Right atrium auricular region (tissue), 2 donors: ENCODE measurements around the gene ZNF438. TPM values are rescaled to one million over a fixed set of nuclear protein-coding genes. Genes with fewer than 3 reads are reported as not detected.

Experiments
- DNase-seq: peaks from one replicate; pipeline ENCODE4 v3.0.0-alpha.2; 2019; ENCODE audit warnings: low spot score
- H3K27ac ChIP-seq, 2 donors: fragments of 200-600 bp; sonication (generic); 1 replicate in 1 of 2; 2 replicates in 1 of 2; pipeline ENCODE4 v1.5.1; 2016 to 2019
- H3K27me3 ChIP-seq, 2 donors: fragments of 200-600 bp; sonication (generic); one replicate each; pipeline versions ENCODE4 v1.5.1 to v1.6.0; 2017 to 2019
- H3K36me3 ChIP-seq: fragments of 200-600 bp; sonication (generic); one replicate; pipeline ENCODE4 v1.5.1; 2016
- H3K4me1 ChIP-seq, 2 donors: fragments of 200-600 bp; sonication (generic); one replicate each; pipeline versions ENCODE4 v1.5.1 to v1.6.0; 2017 to 2019
- H3K4me3 ChIP-seq, 2 donors: fragments of 200-600 bp; sonication (generic); 1 replicate in 1 of 2; 2 replicates in 1 of 2; pipeline ENCODE4 v1.5.1; 2017 to 2019; ENCODE audit warnings: mild to moderate bottlenecking in 1 of 2, moderate library complexity in 1 of 2
- H3K9me3 ChIP-seq, 2 donors: fragments of 200-600 bp; sonication (generic); one replicate each; pipeline ENCODE4 v1.5.1; 2019
- CTCF ChIP-seq, 2 donors: fragments of 200-600 bp; sonication (generic); IDR thresholded peaks; one replicate each; pipeline ENCODE4 v1.5.1; 2019; ENCODE audit warnings: antibody characterized with exemption in 2 of 2
- total RNA-seq, 2 donors: library from RNA; depleted of rRNA; stranded (reverse); fragments of >200 nt; gene quantifications; one replicate each; pipeline ENCODE4 v1.1.0, GENCODE V29; 2016

The ZNF438 gene
- total RNA-seq, 2 donors from 2014 or later: 13.4 to 14.5 TPM

- no peaks in the 10 kb centered on the region for H3K4me1 ChIP-seq
- H3K27me3 ChIP-seq: no peaks in the 10 kb centered on the region
- DNase-seq: no peak
- no peak for TF ChIP-seq CTCF (IDR thresholded peaks at IDR 0.05)
- H3K27ac ChIP-seq: no peak overlapping the region
- no peak overlapping the region for H3K4me3 ChIP-seq
- no peaks in the 10 kb centered on the region for H3K36me3 ChIP-seq
- no peaks in the 10 kb centered on the region for H3K9me3 ChIP-seq
Observed at GRCh38 chr10:30894221-30894620, 137.4 kb downstream of the ZNF438 start.

GRCh38 chr10:30893208-30893607 is 138.5 kb downstream of the ZNF438 start:
- Histone ChIP-seq H3K9me3 (no peaks in the 10 kb centered on the region), H3K36me3 (no peaks in the 10 kb centered on the region), H3K4me1 (no peaks in the 10 kb centered on the region), H3K27ac (no peak overlapping the region), H3K27me3 (no peaks in the 10 kb centered on the region), H3K4me3 (no peak overlapping the region)
- TF ChIP-seq CTCF (IDR thresholded peaks at IDR 0.05): no peak
- DNase-seq: no peak

GRCh38 chr10:30887839-30888238 is 143.8 kb downstream of the ZNF438 start:
- no peak for TF ChIP-seq CTCF (IDR thresholded peaks at IDR 0.05)
- no peaks in the 10 kb centered on the region for H3K4me1 ChIP-seq

GRCh38 chr10:30885423-30885822 is 146.2 kb downstream of the ZNF438 start:
- no peaks in the 10 kb centered on the region for H3K36me3 ChIP-seq
- no peaks in the 10 kb centered on the region for H3K4me1 ChIP-seq
- H3K9me3 ChIP-seq: no peaks in the 10 kb centered on the region
- H3K27ac ChIP-seq: no peak overlapping the region
- no peak for DNase-seq
- H3K27me3 ChIP-seq: no peaks in the 10 kb centered on the region
- H3K4me3 ChIP-seq: no peak overlapping the region
- TF ChIP-seq CTCF (IDR thresholded peaks at IDR 0.05): no peak

More at GRCh38 chr10:30887839-30888238, 143.8 kb downstream of the ZNF438 start:
- Histone ChIP-seq H3K9me3 (no peaks in the 10 kb centered on the region), H3K4me3 (no peak overlapping the region), H3K27me3 (no peaks in the 10 kb centered on the region), H3K36me3 (no peaks in the 10 kb centered on the region), H3K27ac (no peak overlapping the region)
- no peak for DNase-seq

- TF ChIP-seq CTCF (IDR thresholded peaks at IDR 0.05): no peak
- no peak for DNase-seq
- Histone ChIP-seq H3K4me3 (no peak overlapping the region), H3K27me3 (no peaks in the 10 kb centered on the region), H3K4me1 (no peaks in the 10 kb centered on the region), H3K9me3 (no peaks in the 10 kb centered on the region), H3K36me3 (no peaks in the 10 kb centered on the region), H3K27ac (no peak overlapping the region)
Observed at GRCh38 chr10:30883751-30884150, 147.9 kb downstream of the ZNF438 start.

GRCh38 chr10:30883116-30883515 is 148.5 kb downstream of the ZNF438 start:
- no peaks in the 10 kb centered on the region for H3K4me1 ChIP-seq
- no peak for DNase-seq
- no peaks in the 10 kb centered on the region for H3K36me3 ChIP-seq
- no peak overlapping the region for H3K27ac ChIP-seq
- no peak overlapping the region for H3K4me3 ChIP-seq
- no peak for TF ChIP-seq CTCF (IDR thresholded peaks at IDR 0.05)
- H3K27me3 ChIP-seq: no peaks in the 10 kb centered on the region
- H3K9me3 ChIP-seq: no peaks in the 10 kb centered on the region
